HG02678 (cell line): ENCODE results near the gene TCF12.
"Not testable (repeated sequence)": the region's sequence is repeated elsewhere in the genome, so short reads cannot be mapped to it uniquely, and the experiment has no call there.

Experiments used
- ATAC-seq: cut with Tn5 transposase; IDR thresholded peaks from one replicate; pipeline ENCODE4 v1.9.1; 2021; ENCODE audit warnings: mild to moderate bottlenecking, moderate library complexity; ENCODE audit not compliant: unreplicated experiment

The TCF12 gene

GRCh38 chr15:56972426-56972825 is 54.0 kb downstream of the TCF12 start:
- no peak for ATAC-seq

GRCh38 chr15:56973463-56973862 is 55.0 kb downstream of the TCF12 start:
- ATAC-seq = no peak

GRCh38 chr15:56977232-56977631 is 58.8 kb downstream of the TCF12 start:
- no peak for ATAC-seq

GRCh38 chr15:56978898-56979662 is 60.6 kb downstream of the TCF12 start:
- ATAC-seq = no peak

- ATAC-seq = no peak
Observed at GRCh38 chr15:56980473-56980872, 62.0 kb downstream of the TCF12 start.

- ATAC-seq = no peak
Observed at GRCh38 chr15:56981160-56981559, 62.7 kb downstream of the TCF12 start.

- no peak for ATAC-seq
Observed at GRCh38 chr15:56982987-56983386, 64.5 kb downstream of the TCF12 start.

- no peak for ATAC-seq
Observed at GRCh38 chr15:56984681-56985481, 66.4 kb downstream of the TCF12 start.

GRCh38 chr15:56985856-56986255 is 67.4 kb downstream of the TCF12 start:
- no peak for ATAC-seq

- no peak for ATAC-seq
Observed at GRCh38 chr15:56987286-56987685, 68.8 kb downstream of the TCF12 start.

- ATAC-seq = no peak
Observed at GRCh38 chr15:56988219-56988618, 69.8 kb downstream of the TCF12 start.

- ATAC-seq = peak; percentile 39
Observed at GRCh38 chr15:56989411-56989924, 71.0 kb downstream of the TCF12 start.

GRCh38 chr15:56991017-56991416 is 72.6 kb downstream of the TCF12 start:
- ATAC-seq = no peak

GRCh38 chr15:56992725-56993124 is 74.3 kb downstream of the TCF12 start:
- no peak for ATAC-seq

- ATAC-seq = no peak
Observed at GRCh38 chr15:56994280-56994679, 75.8 kb downstream of the TCF12 start.

GRCh38 chr15:56996093-56996492 is 77.6 kb downstream of the TCF12 start:
- no peak for ATAC-seq

GRCh38 chr15:56996746-56997470 is 78.5 kb downstream of the TCF12 start:
- ATAC-seq = no peak

- no peak for ATAC-seq
Observed at GRCh38 chr15:57003418-57003817, 85.0 kb downstream of the TCF12 start.

GRCh38 chr15:57005244-57005643 is 86.8 kb downstream of the TCF12 start:
- ATAC-seq = no peak

GRCh38 chr15:57007797-57008196 is 89.4 kb downstream of the TCF12 start:
- ATAC-seq = not testable (repeated sequence)

- ATAC-seq = no peak
Observed at GRCh38 chr15:57010724-57011123, 92.3 kb downstream of the TCF12 start.
